OCI-LY3 (cell line): ENCODE measurements around the gene OR2J1.
A peak's percentile ranks its signal among the peaks of the same experiment; 100 is the strongest.
"Not testable (repeated sequence)": the region's sequence is repeated elsewhere in the genome, so short reads cannot be mapped to it uniquely, and the experiment has no call there.

Experiments used
- H2AFZ ChIP-seq: fragments of 200-600, 300-600 bp; shearing (Covaris generic); 2 replicates; pipeline ENCODE4 v1.6.0; 2014; ENCODE audit warnings: antibody characterized with exemption, low read depth, low read length
- H3K27ac ChIP-seq: fragments of 200-600, 300-600 bp; sonication (generic); 2 replicates; pipeline ENCODE4 v1.5.1; 2014; ENCODE audit warnings: mild to moderate bottlenecking, low read length, moderate library complexity, mixed read lengths
- H3K27me3 ChIP-seq: fragments of 200-600, 300-600 bp; sonication (generic); 2 replicates; pipeline ENCODE4 v1.6.1; 2014; ENCODE audit warnings: low read depth, low read length, mixed read lengths
- H3K36me3 ChIP-seq: fragments of 200-600, 300-600 bp; sonication (generic); replicated peaks from 2 replicates; pipeline ENCODE3; 2014; ENCODE audit warnings: low read depth, low read length, mixed read lengths
- H3K4me1 ChIP-seq: fragments of 300-600, 200-600 bp; sonication (generic); 2 replicates; pipeline ENCODE4 v1.6.1; 2014; ENCODE audit warnings: low read length, mixed read lengths
- H3K4me2 ChIP-seq: fragments of 200-600, 300-600 bp; sonication (generic); 2 replicates; pipeline ENCODE4 v1.6.1; 2014; ENCODE audit warnings: low read length, mixed read lengths
- H3K4me3 ChIP-seq: fragments of 300-600, 200-600 bp; sonication (generic); 2 replicates; pipeline ENCODE4 v1.5.1; 2014; ENCODE audit warnings: antibody characterized with exemption, mild to moderate bottlenecking, low read length, moderate library complexity
- H3K79me2 ChIP-seq: fragments of 300-600, 200-600 bp; shearing (Covaris generic); 2 replicates; pipeline ENCODE4 v1.6.1; 2014; ENCODE audit warnings: mild to moderate bottlenecking, low read length, mixed read lengths
- H3K9ac ChIP-seq: fragments of 300-600, 200-600 bp; shearing (Covaris generic); 2 replicates; pipeline ENCODE4 v1.6.0; 2014; ENCODE audit warnings: mild to moderate bottlenecking, low read length, moderate library complexity
- H3K9me3 ChIP-seq: fragments of 200-600, 300-600 bp; shearing (Covaris generic); 2 replicates; pipeline ENCODE4 v1.6.1; 2014; ENCODE audit warnings: low read length, mixed read lengths; ENCODE audit not compliant: insufficient read depth
- H4K20me1 ChIP-seq: fragments of 200-600, 300-600 bp; sonication (generic); 2 replicates; pipeline ENCODE4 v1.6.1; 2016; ENCODE audit warnings: low read length, mixed read lengths; ENCODE audit not compliant: insufficient read depth
- CTCF ChIP-seq: fragments of 200-600, 300-600 bp; sonication (generic); IDR thresholded peaks from 2 replicates; pipeline ENCODE4 v1.5.1; 2014; ENCODE audit warnings: antibody characterized with exemption, low read length, low read depth
- EZH2phosphoT487 ChIP-seq: fragments of 200-600 bp; shearing (Covaris generic); IDR thresholded peaks from 2 replicates; pipeline ENCODE4 v1.6.1; 2018; ENCODE audit warnings: antibody characterized with exemption, mixed run types, low read depth

OR2J1 gene

GRCh38 chr6:29097803-29098202 lies 1.5 kb upstream of the OR2J1 start:
- Histone ChIP-seq H3K79me2 (no peaks in the 10 kb centered on the region), H3K27me3 (no peaks in the 10 kb centered on the region), H4K20me1 (no peaks in the 10 kb centered on the region), H3K9me3 (no peaks in the 10 kb centered on the region), H3K4me1 (no peaks in the 10 kb centered on the region), H2AFZ (no peak overlapping the region), H3K4me2 (no peak overlapping the region), H3K9ac (no peak overlapping the region), H3K36me3 (no peaks in the 10 kb centered on the region), H3K27ac (no peak overlapping the region), H3K4me3 (no peak overlapping the region)
- no peak for TF ChIP-seq CTCF
- no peak for TF ChIP-seq EZH2phosphoT487

GRCh38 chr6:29107758-29108157 lies 8.5 kb downstream of the OR2J1 start, which contains the start of gene OR2J3:
TSS of gene OR2J3 (plus strand) at chr6:29108058. CDS start at chr6:29111891, 3,833 bp downstream.
- Histone ChIP-seq H2AFZ (no peak within 1 kb of the TSS), H3K9me3 (no peaks in the 10 kb centered on the region), H3K4me2 (no peak within 1 kb of the TSS), H3K27me3 (no peaks in the 10 kb centered on the region), H3K27ac (no peak within 1 kb of the TSS), H4K20me1 (no peaks in the 10 kb centered on the region), H3K36me3 (no peaks in the 10 kb centered on the region), H3K4me1 (no peaks in the 10 kb centered on the region), H3K9ac (no peak within 1 kb of the TSS), H3K4me3 (no peak within 1 kb of the TSS), H3K79me2 (no peaks in the 10 kb centered on the region)
- no peak for TF ChIP-seq EZH2phosphoT487
- TF ChIP-seq CTCF, result no peak

- no peaks in the 10 kb centered on the region for H3K79me2 ChIP-seq
- no peaks in the 10 kb centered on the region for H3K36me3 ChIP-seq
- H3K4me3 ChIP-seq, result no peak overlapping the region
- H3K9me3 ChIP-seq, result no peaks in the 10 kb centered on the region
- H3K4me1 ChIP-seq, result no peaks in the 10 kb centered on the region
- H3K9ac ChIP-seq, result no peak overlapping the region
- no peak overlapping the region for H3K4me2 ChIP-seq
- no peak overlapping the region for H2AFZ ChIP-seq
- no peak for TF ChIP-seq EZH2phosphoT487
- peak; percentile 32; the same call in 1 of the 2 replicates for TF ChIP-seq CTCF
- H3K27me3 ChIP-seq, result no peaks in the 10 kb centered on the region
- H3K27ac ChIP-seq, result no peak overlapping the region
- no peaks in the 10 kb centered on the region for H4K20me1 ChIP-seq
These were observed 12.8 kb downstream of the OR2J1 start for GRCh38 chr6:29112135-29112534.

GRCh38 chr6:29114964-29115363 lies 15.7 kb downstream of the OR2J1 start:
- H3K4me3 ChIP-seq, H3K9ac ChIP-seq, H3K79me2 ChIP-seq, H4K20me1 ChIP-seq, H3K27me3 ChIP-seq, H3K4me1 ChIP-seq, H3K4me2 ChIP-seq, H3K36me3 ChIP-seq, H3K9me3 ChIP-seq, H2AFZ ChIP-seq, H3K27ac ChIP-seq: not testable (repeated sequence)
